SJCRH30 (cell line): ENCODE measurements around the gene RNF220. TPM values are rescaled to one million over a fixed set of nuclear protein-coding genes. Genes with fewer than 3 reads are reported as not detected.

ENCODE experiments used
- DNase-seq, 2 experiments: peaks; one replicate each; pipeline ENCODE4 v3.0.0-alpha.2; 2015 to 2020
- H3K27ac ChIP-seq: fragments of 250-450 bp; sonication (Bioruptor Pico); 2 replicates; pipeline ENCODE4 v1.5.1; 2020; ENCODE audit warnings: mild to moderate bottlenecking, moderate library complexity
- H3K27me3 ChIP-seq: fragments of 250-450 bp; sonication (Bioruptor Pico); 2 replicates; pipeline ENCODE4 v1.5.1; 2020; ENCODE audit warnings: mild to moderate bottlenecking, moderate library complexity
- H3K36me3 ChIP-seq: fragments of 250-450 bp; sonication (Bioruptor Pico); 2 replicates; pipeline ENCODE4 v1.5.1; 2020; ENCODE audit warnings: mild to moderate bottlenecking, moderate library complexity
- H3K4me1 ChIP-seq: fragments of 250-450 bp; sonication (Bioruptor Pico); 2 replicates; pipeline ENCODE4 v1.5.1; 2020; ENCODE audit warnings: mild to moderate bottlenecking, moderate library complexity
- H3K4me3 ChIP-seq: fragments of 250-450 bp; sonication (Bioruptor Pico); 2 replicates; pipeline ENCODE4 v1.5.1; 2020; ENCODE audit warnings: mild to moderate bottlenecking, moderate library complexity
- H3K9me3 ChIP-seq: fragments of 250-450 bp; sonication (Bioruptor Pico); replicated peaks from 2 replicates; pipeline ENCODE4 v1.5.1; 2020; ENCODE audit warnings: mild to moderate bottlenecking, moderate library complexity
- total RNA-seq: library from RNA; depleted of rRNA; stranded (reverse); fragments of >200 nt; shearing (Covaris generic); gene quantifications from 2 replicates; pipeline ENCODE4 v1.2.3, GENCODE V29; 2014

RNF220 gene
- total RNA-seq, 1 experiment from 2014 or later: 94.9 TPM

- Histone ChIP-seq H3K9me3 (no peaks in the 10 kb centered on the region), H3K4me3 (no peak overlapping the region), H3K36me3 (peaks cover 9% of the 10 kb centered on the region), H3K27me3 (no peaks in the 10 kb centered on the region), H3K4me1 (peaks cover 12% of the 10 kb centered on the region), H3K27ac (no peak overlapping the region)
- DNase-seq: no peak
Measured at GRCh38 chr1:44628962-44629756, 224.1 kb downstream of the RNF220 start.

GRCh38 chr1:44630116-44630515 is 225.1 kb downstream of the RNF220 start:
- Histone ChIP-seq H3K9me3 (no peaks in the 10 kb centered on the region), H3K4me1 (peaks cover 12% of the 10 kb centered on the region), H3K4me3 (no peak overlapping the region), H3K36me3 (peaks cover 13% of the 10 kb centered on the region), H3K27me3 (no peaks in the 10 kb centered on the region), H3K27ac (no peak overlapping the region; the same call in 1 of the 2 replicates)
- no peak for DNase-seq

- Histone ChIP-seq H3K36me3 (peaks cover 19% of the 10 kb centered on the region), H3K27me3 (no peaks in the 10 kb centered on the region), H3K4me3 (peak overlapping the region; percentile 75), H3K4me1 (peaks cover 12% of the 10 kb centered on the region), H3K9me3 (no peaks in the 10 kb centered on the region), H3K27ac (peak overlapping the region; percentile 82)
- no peak for DNase-seq
Measured at GRCh38 chr1:44631333-44631646, 226.2 kb downstream of the RNF220 start.

- peak overlapping the region; percentile 75 for H3K4me3 ChIP-seq
- peak; percentile 94 to 95 for DNase-seq
Measured at GRCh38 chr1:44631647-44632539, 226.8 kb downstream of the RNF220 start.

GRCh38 chr1:44632598-44632997 is 227.5 kb downstream of the RNF220 start:
- no peaks in the 10 kb centered on the region for H3K9me3 ChIP-seq
- H3K4me3 ChIP-seq: peak overlapping the region; percentile 75
- DNase-seq: no peak
- H3K27ac ChIP-seq: peak overlapping the region; percentile 82
- peaks cover 17% of the 10 kb centered on the region for H3K4me1 ChIP-seq
- H3K36me3 ChIP-seq: peaks cover 32% of the 10 kb centered on the region
- no peaks in the 10 kb centered on the region for H3K27me3 ChIP-seq

More at GRCh38 chr1:44631647-44632539, 226.8 kb downstream of the RNF220 start:
- Histone ChIP-seq H3K36me3 (peaks cover 26% of the 10 kb centered on the region), H3K27ac (peak overlapping the region; percentile 82), H3K4me1 (peaks cover 16% of the 10 kb centered on the region), H3K9me3 (no peaks in the 10 kb centered on the region), H3K27me3 (no peaks in the 10 kb centered on the region)

- Histone ChIP-seq H3K9me3 (no peaks in the 10 kb centered on the region), H3K36me3 (peaks cover 48% of the 10 kb centered on the region), H3K4me3 (no peak overlapping the region), H3K4me1 (peaks cover 17% of the 10 kb centered on the region), H3K27me3 (no peaks in the 10 kb centered on the region), H3K27ac (no peak overlapping the region)
- no peak for DNase-seq
Measured at GRCh38 chr1:44634606-44635189, 229.6 kb downstream of the RNF220 start.

GRCh38 chr1:44635439-44635838 is 230.4 kb downstream of the RNF220 start:
- peaks cover 53% of the 10 kb centered on the region for H3K36me3 ChIP-seq
- H3K4me1 ChIP-seq: peaks cover 13% of the 10 kb centered on the region

GRCh38 chr1:44636083-44636687 is 231.1 kb downstream of the RNF220 start:
- H3K9me3 ChIP-seq: no peaks in the 10 kb centered on the region
- no peak for DNase-seq
- H3K4me1 ChIP-seq: peaks cover 7% of the 10 kb centered on the region; the same call in 1 of the 2 replicates
- H3K27me3 ChIP-seq: no peaks in the 10 kb centered on the region
- no peak overlapping the region for H3K27ac ChIP-seq
- peaks cover 60% of the 10 kb centered on the region for H3K36me3 ChIP-seq
- H3K4me3 ChIP-seq: no peak overlapping the region

More at GRCh38 chr1:44635439-44635838, 230.4 kb downstream of the RNF220 start:
- Histone ChIP-seq H3K4me3 (no peak overlapping the region), H3K9me3 (no peaks in the 10 kb centered on the region), H3K27me3 (no peaks in the 10 kb centered on the region), H3K27ac (no peak overlapping the region)
- DNase-seq: no peak

- Histone ChIP-seq H3K4me1 (peaks cover 14% of the 10 kb centered on the region), H3K27ac (no peak overlapping the region), H3K36me3 (peaks cover 60% of the 10 kb centered on the region), H3K9me3 (no peaks in the 10 kb centered on the region), H3K27me3 (no peaks in the 10 kb centered on the region), H3K4me3 (no peak overlapping the region)
- DNase-seq: peak in 1 of 2 experiments; percentile 32
Measured at GRCh38 chr1:44636688-44637598, 231.9 kb downstream of the RNF220 start.

GRCh38 chr1:44637702-44638411 is 232.8 kb downstream of the RNF220 start:
- H3K4me1 ChIP-seq: peaks cover 23% of the 10 kb centered on the region
- no peak for DNase-seq
- H3K27ac ChIP-seq: no peak overlapping the region

GRCh38 chr1:44640200-44640853 is 235.3 kb downstream of the RNF220 start:
- H3K36me3 ChIP-seq: peaks cover 62% of the 10 kb centered on the region
- no peak for DNase-seq

More at GRCh38 chr1:44637702-44638411, 232.8 kb downstream of the RNF220 start:
- H3K4me3 ChIP-seq: no peak overlapping the region
- H3K27me3 ChIP-seq: no peaks in the 10 kb centered on the region
- H3K9me3 ChIP-seq: no peaks in the 10 kb centered on the region
- peaks cover 64% of the 10 kb centered on the region for H3K36me3 ChIP-seq

GRCh38 chr1:44641126-44642102 is 236.4 kb downstream of the RNF220 start:
- no peak overlapping the region for H3K4me3 ChIP-seq
- no peaks in the 10 kb centered on the region for H3K9me3 ChIP-seq
- no peaks in the 10 kb centered on the region for H3K27me3 ChIP-seq
- DNase-seq: no peak
- H3K4me1 ChIP-seq: peaks cover 44% of the 10 kb centered on the region
- peaks cover 61% of the 10 kb centered on the region for H3K36me3 ChIP-seq
- no peak overlapping the region for H3K27ac ChIP-seq

More at GRCh38 chr1:44640200-44640853, 235.3 kb downstream of the RNF220 start:
- Histone ChIP-seq H3K9me3 (no peaks in the 10 kb centered on the region), H3K27me3 (no peaks in the 10 kb centered on the region), H3K4me1 (peaks cover 44% of the 10 kb centered on the region), H3K27ac (no peak overlapping the region), H3K4me3 (no peak overlapping the region)
